RWPE1 (cell line): ENCODE results near the gene BLVRA.

Source experiments
- CTCF ChIA-PET: fragments of 350-600 bp; sonication (Branson Sonifier 250); formaldehyde crosslinking; extraction: SDS; loops from one replicate; lab custom pipeline; 2021; lab: Yijun Ruan, JAX
- POLR2A ChIA-PET: fragments of 400-600 bp; formaldehyde crosslinking; extraction: SDS; loops from one replicate; lab custom pipeline; 2020; ENCODE audit warnings: antibody characterized with exemption; ENCODE audit not compliant: low non-redundant PET; lab: Yijun Ruan, JAX
- DNase-seq: peaks from one replicate; pipeline ENCODE4 v3.0.0; 2012; ENCODE audit warnings: low spot score
- H3K27ac ChIP-seq: fragments of 450-650 bp; 2 replicates; pipeline ENCODE4 v1.5.1; 2017
- CTCF ChIP-seq: fragments of 450-650 bp; conservative IDR thresholded peaks from 2 replicates; pipeline ENCODE4 v1.5.1; 2017; ENCODE audit warnings: low read depth, mild to moderate bottlenecking

The BLVRA gene

GRCh38 chr7:43844662-43845061 is 86.2 kb downstream of the BLVRA start:
- POLR2A ChIA-PET: no interaction called here
- TF ChIP-seq CTCF: no peak
- DNase-seq: no peak
- H3K27ac ChIP-seq: no peak overlapping the region
- CTCF ChIA-PET: interaction anchor here (0.7 to 1.8 kb wide), 2 partner anchors 8 to 262 kb away, joined by 3 to 5 read pairs; partner anchors contain the start of gene STK17A

- ChIA-PET POLR2A (interaction anchor here (0.6 kb wide), 1 partner anchor 567 kb away, joined by 4 read pairs; no protein-coding TSS in a partner anchor), CTCF (interaction anchor here (0.6 to 0.8 kb wide), 4 partner anchors 8 to 298 kb away, joined by 3 to 8 read pairs (median 6); no protein-coding TSS in a partner anchor)
- H3K27ac ChIP-seq: no peak overlapping the region
- DNase-seq: no peak
- no peak for TF ChIP-seq CTCF
Measured at GRCh38 chr7:43847496-43847895, 89.0 kb downstream of the BLVRA start.

GRCh38 chr7:43849047-43849446 is 90.6 kb downstream of the BLVRA start:
- no peak for DNase-seq
- H3K27ac ChIP-seq: no peak overlapping the region
- POLR2A ChIA-PET: no interaction called here
- CTCF ChIA-PET: interaction anchor here (0.6 to 1.7 kb wide), 3 partner anchors 10 to 394 kb away, joined by 3 to 5 read pairs (median 4); no protein-coding TSS in a partner anchor
- no peak for TF ChIP-seq CTCF

- no peak overlapping the region for H3K27ac ChIP-seq
- TF ChIP-seq CTCF: no peak
- no peak for DNase-seq
- POLR2A ChIA-PET: no interaction called here
- CTCF ChIA-PET: interaction anchor here (1.7 kb wide), 1 partner anchor 11 kb away, joined by 5 read pairs; no protein-coding TSS in a partner anchor
Measured at GRCh38 chr7:43850348-43851116, 92.1 kb downstream of the BLVRA start.

GRCh38 chr7:43851805-43852204 is 93.3 kb downstream of the BLVRA start:
- DNase-seq: no peak
- no peak overlapping the region for H3K27ac ChIP-seq
- CTCF ChIA-PET: interaction anchor here (0.6 to 1.8 kb wide), 2 partner anchors 9 to 625 kb away, joined by 3 to 7 read pairs; no protein-coding TSS in a partner anchor
- POLR2A ChIA-PET: no interaction called here
- TF ChIP-seq CTCF: no peak

- no peak overlapping the region for H3K27ac ChIP-seq
- POLR2A ChIA-PET: no interaction called here
- TF ChIP-seq CTCF: no peak
- DNase-seq: no peak
- CTCF ChIA-PET: interaction anchor here (0.6 kb wide), 1 partner anchor 360 kb away, joined by 3 read pairs; no protein-coding TSS in a partner anchor
Measured at GRCh38 chr7:43855176-43855575, 96.7 kb downstream of the BLVRA start.
